Calu3 (cell line): ENCODE results near the gene RBM15. TPM values are rescaled to one million over a fixed set of nuclear protein-coding genes. Genes with fewer than 3 reads are reported as not detected.

ENCODE experiments used
- BruUV-seq: library from RNA; stranded (reverse); fragments of 400-500 nt; replicated peaks from 2 replicates; lab custom pipeline; 2021; lab: Mats Ljungman, UMichigan
- CTCF ChIA-PET: fragments of 300-600 bp; sonication (Branson Sonifier 250); formaldehyde crosslinking; loops from one replicate; lab custom pipeline; 2022; ENCODE audit warnings: antibody characterized with exemption; lab: Charles Lee
- DNase-seq: peaks from one replicate; pipeline ENCODE4 v3.0.0; 2022
- H3K27ac Mint-ChIP-seq: one replicate; pipeline ENCODE4 v1.8.0; 2022; ENCODE audit warnings: mixed read lengths; ENCODE audit not compliant: unreplicated experiment
- H3K27me3 Mint-ChIP-seq: one replicate; pipeline ENCODE4 v1.8.0; 2022; ENCODE audit warnings: mixed read lengths; ENCODE audit not compliant: unreplicated experiment
- H3K36me3 Mint-ChIP-seq: one replicate; pipeline ENCODE4 v1.8.0; 2022; ENCODE audit warnings: mild to moderate bottlenecking, moderate library complexity, mixed read lengths; ENCODE audit not compliant: insufficient read depth, unreplicated experiment
- H3K4me1 Mint-ChIP-seq: one replicate; pipeline ENCODE4 v1.8.0; 2022; ENCODE audit warnings: mild to moderate bottlenecking, low read depth, mixed read lengths; ENCODE audit not compliant: unreplicated experiment
- H3K4me3 Mint-ChIP-seq: one replicate; pipeline ENCODE4 v1.8.0; 2022; ENCODE audit warnings: mild to moderate bottlenecking, low read depth, moderate library complexity, mixed read lengths; ENCODE audit not compliant: unreplicated experiment
- H3K9me3 Mint-ChIP-seq: one replicate; pipeline ENCODE4 v1.8.0; 2022; ENCODE audit warnings: low read depth, mixed read lengths; ENCODE audit not compliant: unreplicated experiment
- intact Hi-C: fragments of 100-400 bp; cut with micrococcal nuclease; formaldehyde crosslinking; loops from one replicate; pipeline ENCODE4 v1.10.0; 2022; ENCODE audit not compliant: unreplicated experiment
- total RNA-seq: library from RNA; stranded (reverse); gene quantifications from 2 replicates; pipeline ENCODE4 v1.2.3, GENCODE V29; 2022
- TF ChIP-seq, protein P1 (sequence below): fragments of 200-600 bp; IDR thresholded peaks from one replicate; pipeline ENCODE4 v1.8.0; 2022; ENCODE audit warnings: antibody characterized with exemption; ENCODE audit not compliant: unreplicated experiment

Gene RBM15
- total RNA-seq, 1 experiment from 2014 or later = 35.6 TPM

- CTCF ChIA-PET = interaction anchor here (1.2 to 1.9 kb wide), 5 partner anchors 25 to 139 kb away, joined by 3 to 7 read pairs (median 6); no protein-coding TSS in a partner anchor
- Mint-ChIP-seq H3K9me3 (no peaks in the 10 kb centered on the region), H3K36me3 (peaks cover 14% of the 10 kb centered on the region), H3K4me3 (no peak overlapping the region), H3K4me1 (peaks cover 24% of the 10 kb centered on the region), H3K27me3 (no peaks in the 10 kb centered on the region), H3K27ac (no peak overlapping the region)
- intact Hi-C loops = loop anchor here (5.0 kb wide), 1 partner anchor 54 kb away; the partner anchor contains the start of gene SLC16A4
- TF ChIP-seq, protein P1, sequence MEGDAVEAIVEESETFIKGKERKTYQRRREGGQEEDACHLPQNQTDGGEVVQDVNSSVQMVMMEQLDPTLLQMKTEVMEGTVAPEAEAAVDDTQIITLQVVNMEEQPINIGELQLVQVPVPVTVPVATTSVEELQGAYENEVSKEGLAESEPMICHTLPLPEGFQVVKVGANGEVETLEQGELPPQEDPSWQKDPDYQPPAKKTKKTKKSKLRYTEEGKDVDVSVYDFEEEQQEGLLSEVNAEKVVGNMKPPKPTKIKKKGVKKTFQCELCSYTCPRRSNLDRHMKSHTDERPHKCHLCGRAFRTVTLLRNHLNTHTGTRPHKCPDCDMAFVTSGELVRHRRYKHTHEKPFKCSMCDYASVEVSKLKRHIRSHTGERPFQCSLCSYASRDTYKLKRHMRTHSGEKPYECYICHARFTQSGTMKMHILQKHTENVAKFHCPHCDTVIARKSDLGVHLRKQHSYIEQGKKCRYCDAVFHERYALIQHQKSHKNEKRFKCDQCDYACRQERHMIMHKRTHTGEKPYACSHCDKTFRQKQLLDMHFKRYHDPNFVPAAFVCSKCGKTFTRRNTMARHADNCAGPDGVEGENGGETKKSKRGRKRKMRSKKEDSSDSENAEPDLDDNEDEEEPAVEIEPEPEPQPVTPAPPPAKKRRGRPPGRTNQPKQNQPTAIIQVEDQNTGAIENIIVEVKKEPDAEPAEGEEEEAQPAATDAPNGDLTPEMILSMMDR = no peak
- TSS peak; percentile 82 for BruUV-seq
- peak; percentile 43 for DNase-seq
These were observed 1.4 kb upstream of the RBM15 start for GRCh38 chr1:110337704-110338308.

GRCh38 chr1:110338309-110338885 lies 780 bp upstream of the RBM15 start:
- BruUV-seq = no TSS peak
- DNase-seq = peak; percentile 91
- TF ChIP-seq, protein P1 = peak; percentile 60
- H3K9me3 Mint-ChIP-seq = no peaks in the 10 kb centered on the region
- H3K27me3 Mint-ChIP-seq = no peaks in the 10 kb centered on the region
- H3K36me3 Mint-ChIP-seq = peaks cover 19% of the 10 kb centered on the region
- H3K27ac Mint-ChIP-seq = no peak overlapping the region
- H3K4me3 Mint-ChIP-seq = no peak overlapping the region
- CTCF ChIA-PET = interaction anchor here (0.6 to 1.9 kb wide), 11 partner anchors 19 to 222 kb away, joined by 3 to 9 read pairs (median 6); no protein-coding TSS in a partner anchor
- peaks cover 28% of the 10 kb centered on the region for H3K4me1 Mint-ChIP-seq
- intact Hi-C loops = loop anchor here (5.0 kb wide), 1 partner anchor 54 kb away; the partner anchor contains the start of gene SLC16A4

GRCh38 chr1:110339407-110340206 lies 430 bp downstream of the RBM15 start:
- DNase-seq = peak; percentile 44
- H3K4me1 Mint-ChIP-seq = peaks cover 37% of the 10 kb centered on the region

GRCh38 chr1:110340207-110340468 lies 961 bp downstream of the RBM15 start:
- TF ChIP-seq, protein P1 = no peak
- H3K4me1 Mint-ChIP-seq = peaks cover 35% of the 10 kb centered on the region
- intact Hi-C loops = no loop called here
- CTCF ChIA-PET = no interaction called here
- H3K27ac Mint-ChIP-seq = no peak overlapping the region
- DNase-seq = peak; percentile 16
- no peaks in the 10 kb centered on the region for H3K27me3 Mint-ChIP-seq
- TSS peak; percentile 12 for BruUV-seq
- peaks cover 31% of the 10 kb centered on the region for H3K36me3 Mint-ChIP-seq
- no peak overlapping the region for H3K4me3 Mint-ChIP-seq
- H3K9me3 Mint-ChIP-seq = no peaks in the 10 kb centered on the region

More at GRCh38 chr1:110339407-110340206, 430 bp downstream of the RBM15 start:
- CTCF ChIA-PET = interaction anchor here (0.6 to 1.6 kb wide), 9 partner anchors 20 to 223 kb away, joined by 3 to 9 read pairs (median 6); no protein-coding TSS in a partner anchor
- H3K4me3 Mint-ChIP-seq = no peak overlapping the region
- no TSS peak for BruUV-seq
- intact Hi-C loops = loop anchor here (5.0 kb wide), 1 partner anchor 53 kb away; the partner anchor contains the start of gene SLC16A4
- no peak overlapping the region for H3K27ac Mint-ChIP-seq
- TF ChIP-seq, protein P1 = no peak
- peaks cover 31% of the 10 kb centered on the region for H3K36me3 Mint-ChIP-seq
- no peaks in the 10 kb centered on the region for H3K9me3 Mint-ChIP-seq
- no peaks in the 10 kb centered on the region for H3K27me3 Mint-ChIP-seq
